ENCODE measurements around the gene SCEL. TPM values are rescaled to one million over a fixed set of nuclear protein-coding genes. Genes with fewer than 3 reads are reported as not detected.

The SCEL gene
- total RNA-seq, 1 donor from 2014 or later, result not detected

- H3K27me3 ChIP-seq, result no peaks in the 10 kb centered on the region
- Mint-ChIP-seq H3K4me3 (no peak overlapping the region), H3K27ac (no peak overlapping the region), H3K4me1 (no peaks in the 10 kb centered on the region), H3K9me3 (no peaks in the 10 kb centered on the region), H3K36me3 (no peaks in the 10 kb centered on the region), H3K27me3 (ENCODE audit: insufficient read depth, low read depth) (no peaks in the 10 kb centered on the region)
- no peaks in the 10 kb centered on the region for H3K4me1 ChIP-seq
- H3F3A ChIP-seq (ENCODE audit: low read depth), result no peaks in the 10 kb centered on the region
- no peak overlapping the region for H2AFZ ChIP-seq (replicated peaks)
- H3K9me3 ChIP-seq (ENCODE audit: low read depth), result no peaks in the 10 kb centered on the region
- DNase-seq (ENCODE audit: low spot score), result peak; percentile 39
- H3K27ac ChIP-seq, result no peak overlapping the region
- H3K4me2 ChIP-seq, result no peak overlapping the region
- H4K20me1 ChIP-seq (ENCODE audit: low read depth), result no peaks in the 10 kb centered on the region
- TF ChIP-seq EZH2phosphoT487 (IDR thresholded peaks at IDR 0.05), result no peak
- TF ChIP-seq CTCF (IDR thresholded peaks at IDR 0.05), result peak; percentile 65
- no peak overlapping the region for H3K9ac ChIP-seq
- H3K79me2 ChIP-seq (ENCODE audit: low read depth), result no peaks in the 10 kb centered on the region
- H3K36me3 ChIP-seq, result no peaks in the 10 kb centered on the region
- no peak overlapping the region for H3K4me3 ChIP-seq
Observed at GRCh38 chr13:77565635-77566034, 30.1 kb downstream of the SCEL start.

GRCh38 chr13:77571956-77572355, 36.5 kb downstream of the SCEL start:
- H3K9ac ChIP-seq, result no peak overlapping the region
- no peak overlapping the region for H3K4me3 Mint-ChIP-seq
- H3K4me2 ChIP-seq, result no peak overlapping the region
- H3F3A ChIP-seq (ENCODE audit: low read depth), result no peaks in the 10 kb centered on the region
- no peak overlapping the region for H3K27ac Mint-ChIP-seq
- no peaks in the 10 kb centered on the region for H3K9me3 Mint-ChIP-seq
- TF ChIP-seq CTCF (IDR thresholded peaks at IDR 0.05), result no peak
- no peak for TF ChIP-seq EZH2phosphoT487 (IDR thresholded peaks at IDR 0.05)
- no peak for TF ChIP-seq EZH2 (IDR thresholded peaks at IDR 0.05)
- no peaks in the 10 kb centered on the region for H3K4me1 Mint-ChIP-seq
- no peak overlapping the region for H3K4me3 ChIP-seq
- H3K9me3 ChIP-seq (ENCODE audit: low read depth), result no peaks in the 10 kb centered on the region
- H3K4me1 ChIP-seq, result no peaks in the 10 kb centered on the region
- no peak overlapping the region for H3K27ac ChIP-seq
- DNase-seq (ENCODE audit: low spot score), result no peak
- H4K20me1 ChIP-seq (ENCODE audit: low read depth), result no peaks in the 10 kb centered on the region
- no peaks in the 10 kb centered on the region for H3K27me3 Mint-ChIP-seq (ENCODE audit: insufficient read depth, low read depth)
- H3K27me3 ChIP-seq, result no peaks in the 10 kb centered on the region
- no peaks in the 10 kb centered on the region for H3K36me3 Mint-ChIP-seq
- no peaks in the 10 kb centered on the region for H3K36me3 ChIP-seq
- H2AFZ ChIP-seq (replicated peaks), result no peak overlapping the region
- no peaks in the 10 kb centered on the region for H3K79me2 ChIP-seq (ENCODE audit: low read depth)

GRCh38 chr13:77574096-77574495, 38.6 kb downstream of the SCEL start:
- Histone ChIP-seq H3K4me1 (no peaks in the 10 kb centered on the region), H3K27ac (no peak overlapping the region), H3K36me3 (no peaks in the 10 kb centered on the region), H3K9ac (no peak overlapping the region), H4K20me1 (ENCODE audit: low read depth) (no peaks in the 10 kb centered on the region), H3K79me2 (ENCODE audit: low read depth) (no peaks in the 10 kb centered on the region), H3K4me3 (no peak overlapping the region), H3K9me3 (ENCODE audit: low read depth) (no peaks in the 10 kb centered on the region), H3K27me3 (no peaks in the 10 kb centered on the region), H3F3A (ENCODE audit: low read depth) (no peaks in the 10 kb centered on the region), H2AFZ (replicated peaks) (no peak overlapping the region), H3K4me2 (no peak overlapping the region)
- Mint-ChIP-seq H3K36me3 (no peaks in the 10 kb centered on the region), H3K27me3 (ENCODE audit: insufficient read depth, low read depth) (no peaks in the 10 kb centered on the region), H3K4me3 (no peak overlapping the region), H3K27ac (no peak overlapping the region), H3K4me1 (no peaks in the 10 kb centered on the region), H3K9me3 (no peaks in the 10 kb centered on the region)
- DNase-seq (ENCODE audit: low spot score), result no peak
- TF ChIP-seq EZH2phosphoT487 (IDR thresholded peaks at IDR 0.05) (no peak), EZH2 (IDR thresholded peaks at IDR 0.05) (no peak), CTCF (IDR thresholded peaks at IDR 0.05) (no peak)

- no peak overlapping the region for H3K4me3 Mint-ChIP-seq
- Histone ChIP-seq H3K27ac (no peak overlapping the region), H2AFZ (replicated peaks) (no peak overlapping the region)
Observed at GRCh38 chr13:77579959-77580358, 44.5 kb downstream of the SCEL start.

More at GRCh38 chr13:77579959-77580358, 44.5 kb downstream of the SCEL start:
- Mint-ChIP-seq H3K4me1 (no peaks in the 10 kb centered on the region), H3K27ac (no peak overlapping the region), H3K27me3 (ENCODE audit: insufficient read depth, low read depth) (no peaks in the 10 kb centered on the region), H3K9me3 (no peaks in the 10 kb centered on the region), H3K36me3 (no peaks in the 10 kb centered on the region)
- H3K4me1 ChIP-seq, result no peaks in the 10 kb centered on the region
- H3K9ac ChIP-seq, result no peak overlapping the region
- no peaks in the 10 kb centered on the region for H3K79me2 ChIP-seq (ENCODE audit: low read depth)
- no peak overlapping the region for H3K4me3 ChIP-seq
- H3K4me2 ChIP-seq, result no peak overlapping the region
- H3F3A ChIP-seq (ENCODE audit: low read depth), result no peaks in the 10 kb centered on the region
- no peaks in the 10 kb centered on the region for H4K20me1 ChIP-seq (ENCODE audit: low read depth)
- DNase-seq (ENCODE audit: low spot score), result no peak
- TF ChIP-seq EZH2phosphoT487 (IDR thresholded peaks at IDR 0.05) (no peak), CTCF (IDR thresholded peaks at IDR 0.05) (no peak), EZH2 (IDR thresholded peaks at IDR 0.05) (no peak)
- no peaks in the 10 kb centered on the region for H3K36me3 ChIP-seq
- H3K9me3 ChIP-seq (ENCODE audit: low read depth), result no peaks in the 10 kb centered on the region
- no peaks in the 10 kb centered on the region for H3K27me3 ChIP-seq

Measured in neural progenitor cell (in vitro differentiated cells).